Superior temporal gyrus (tissue), 1 donor: ENCODE results near the gene SAYSD1.
A peak's percentile ranks its signal among the peaks of the same experiment; 100 is the strongest.

ENCODE experiments used
- DNase-seq: peaks from one replicate; pipeline ENCODE4 v3.0.0-alpha.2; 2016; ENCODE audit errors: extremely low spot score

The SAYSD1 gene

DNA sequence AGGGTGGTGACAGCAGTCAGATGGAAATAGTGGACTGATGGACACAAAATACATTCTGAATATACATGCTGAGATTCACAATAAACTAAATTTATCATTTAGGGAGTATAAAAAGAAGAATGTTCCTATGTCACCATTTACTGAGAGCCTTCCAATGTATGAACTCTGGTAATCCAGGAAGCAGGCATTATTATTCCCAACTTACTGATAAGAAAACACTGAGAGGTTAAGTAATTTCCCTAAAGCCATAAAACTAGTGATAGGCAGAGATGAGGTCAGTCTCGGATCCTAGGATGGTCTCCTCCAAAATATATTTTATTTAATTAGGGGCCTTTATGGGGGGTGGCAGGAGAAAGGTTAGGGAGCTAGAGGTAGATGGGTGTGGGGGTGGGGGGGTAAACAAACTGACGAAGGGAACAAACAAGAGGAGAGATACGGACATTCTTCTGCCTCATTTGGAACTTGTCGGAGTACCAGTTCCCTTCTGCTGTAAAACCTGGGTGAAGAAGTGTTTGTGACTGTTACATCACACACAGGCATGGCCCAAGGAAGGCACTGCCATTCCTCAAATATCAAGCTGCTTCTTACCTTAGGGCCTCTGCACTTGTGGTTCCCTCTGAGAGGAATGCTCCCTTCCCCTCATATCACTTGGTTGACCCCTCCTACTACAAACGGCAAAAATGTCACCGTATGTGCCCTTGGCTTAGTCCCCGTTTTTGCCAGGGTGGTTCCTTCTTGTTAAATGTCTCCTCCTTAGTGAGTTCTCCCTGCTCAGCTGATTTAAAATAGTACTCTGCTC, 6.7 kb downstream of the SAYSD1 start:
- DNase-seq = no peak

DNA sequence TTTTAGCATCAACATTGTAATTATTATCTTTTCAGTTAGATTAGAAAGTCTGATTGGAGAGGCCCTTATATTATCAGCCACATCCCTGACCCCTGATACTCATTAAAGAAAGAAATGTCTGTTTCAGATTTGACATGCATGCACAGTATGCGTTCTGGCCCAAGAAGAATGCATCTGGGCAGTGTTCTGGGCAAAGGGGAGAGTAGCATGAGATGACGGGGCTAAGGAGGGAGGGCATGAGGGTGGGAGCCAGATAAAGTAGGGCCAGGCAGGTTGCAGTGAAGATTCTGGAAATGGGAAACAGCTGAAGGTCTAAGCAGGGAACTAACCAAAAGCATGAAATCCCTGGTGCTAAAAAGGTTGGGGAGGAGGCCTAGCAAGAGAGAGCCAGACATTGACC, 7.3 kb downstream of the SAYSD1 start:
- DNase-seq = no peak

- no peak for DNase-seq
These were observed 8.0 kb downstream of the SAYSD1 start for GRCh38 chr6:39107034-39107433.

GRCh38 chr6:39104528-39104927, 10.5 kb downstream of the SAYSD1 start:
- DNase-seq = no peak

- no peak for DNase-seq
These were observed 12.2 kb downstream of the SAYSD1 start for GRCh38 chr6:39102821-39103136.

- no peak for DNase-seq
These were observed 12.7 kb downstream of the SAYSD1 start for GRCh38 chr6:39102071-39102820.

- DNase-seq = no peak
These were observed 14.6 kb downstream of the SAYSD1 start for GRCh38 chr6:39100358-39100757.

DNA sequence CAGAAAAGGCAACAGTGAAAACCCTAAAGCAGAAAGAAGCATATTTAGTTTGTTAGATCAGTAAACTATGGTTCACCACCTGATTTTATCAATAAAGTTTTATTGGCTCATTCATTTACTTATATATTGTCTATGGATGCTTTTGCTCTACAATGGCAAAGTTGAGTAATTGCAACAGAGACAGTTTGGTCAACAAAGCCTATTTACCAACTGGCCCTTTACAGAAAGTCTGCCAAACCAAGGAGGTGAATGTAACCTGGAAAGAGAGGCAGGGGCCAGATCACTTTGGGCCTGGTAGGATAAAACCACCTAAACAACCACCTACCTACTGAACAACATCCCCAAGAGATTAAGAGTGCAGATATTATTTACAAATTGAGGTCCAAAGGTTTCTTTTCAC, 19.4 kb downstream of the SAYSD1 start:
- no peak for DNase-seq

GRCh38 chr6:39093149-39093708, 21.8 kb downstream of the SAYSD1 start:
- no peak for DNase-seq

DNA sequence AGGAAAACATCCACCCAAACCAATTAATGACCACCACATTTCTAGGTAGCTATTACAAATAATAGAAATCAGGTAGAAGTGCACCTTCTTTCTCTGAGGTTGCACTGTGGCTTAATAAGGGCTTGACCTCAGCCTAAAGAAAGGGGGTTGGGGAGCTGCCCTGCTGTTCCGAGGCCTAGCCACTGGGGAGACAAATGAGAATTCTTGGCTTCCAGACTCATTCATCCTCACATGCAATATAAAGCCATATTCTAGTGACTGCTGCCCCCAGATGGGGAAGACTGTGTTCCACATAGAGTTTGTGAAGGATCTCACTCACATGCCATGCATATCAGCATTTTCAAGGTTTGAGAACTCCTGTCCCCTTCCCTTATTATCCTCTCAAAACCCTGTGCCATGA, 22.9 kb downstream of the SAYSD1 start:
- no peak for DNase-seq

- no peak for DNase-seq
These were observed 23.8 kb downstream of the SAYSD1 start for GRCh38 chr6:39091220-39091619.

- no peak for DNase-seq
These were observed 24.9 kb downstream of the SAYSD1 start for GRCh38 chr6:39090036-39090435.

- peak; percentile 24 for DNase-seq
These were observed 26.7 kb downstream of the SAYSD1 start for GRCh38 chr6:39088331-39088730.

DNA sequence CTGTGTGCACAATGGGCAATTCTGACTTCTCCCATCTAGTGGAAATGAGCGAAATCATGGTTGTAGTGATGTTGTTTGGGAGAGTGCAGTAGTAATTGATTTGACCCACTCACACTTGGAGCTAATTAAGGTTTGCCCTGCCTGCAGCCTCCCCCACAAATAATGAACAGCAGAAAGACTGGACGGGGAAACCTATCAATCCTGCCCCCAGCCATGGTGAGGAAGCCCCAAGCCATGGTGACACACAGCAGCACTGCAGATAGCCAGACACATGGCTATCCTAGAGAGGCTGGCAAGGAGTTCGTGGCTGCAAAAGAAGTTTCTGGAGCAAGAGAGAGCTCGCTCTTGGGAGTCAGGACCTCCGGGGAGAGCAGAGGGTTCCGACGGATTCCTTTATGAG, 27.8 kb downstream of the SAYSD1 start:
- DNase-seq = no peak

- DNase-seq = no peak
These were observed 28.3 kb downstream of the SAYSD1 start for GRCh38 chr6:39086711-39087110.

DNA sequence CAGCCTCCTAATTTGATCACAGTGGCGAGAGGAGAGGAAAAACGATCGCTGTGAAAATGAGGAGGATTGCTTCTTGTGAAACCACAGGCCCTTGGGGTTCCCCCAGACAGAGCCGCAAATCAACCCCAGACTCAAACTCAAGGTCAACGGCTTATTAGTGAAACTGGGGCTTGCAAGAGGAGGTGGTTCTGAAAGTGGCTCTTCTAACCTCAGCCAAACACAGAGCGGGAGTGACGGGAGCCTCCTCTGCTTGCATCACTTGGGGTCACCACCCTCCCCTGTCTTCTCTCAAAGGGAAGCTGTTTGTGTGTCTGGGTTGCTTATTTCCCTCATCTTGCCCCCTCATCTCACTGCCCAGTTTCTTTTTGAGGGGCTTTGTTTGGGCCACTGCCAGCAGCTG, 28.7 kb downstream of the SAYSD1 start:
- DNase-seq = no peak

DNA sequence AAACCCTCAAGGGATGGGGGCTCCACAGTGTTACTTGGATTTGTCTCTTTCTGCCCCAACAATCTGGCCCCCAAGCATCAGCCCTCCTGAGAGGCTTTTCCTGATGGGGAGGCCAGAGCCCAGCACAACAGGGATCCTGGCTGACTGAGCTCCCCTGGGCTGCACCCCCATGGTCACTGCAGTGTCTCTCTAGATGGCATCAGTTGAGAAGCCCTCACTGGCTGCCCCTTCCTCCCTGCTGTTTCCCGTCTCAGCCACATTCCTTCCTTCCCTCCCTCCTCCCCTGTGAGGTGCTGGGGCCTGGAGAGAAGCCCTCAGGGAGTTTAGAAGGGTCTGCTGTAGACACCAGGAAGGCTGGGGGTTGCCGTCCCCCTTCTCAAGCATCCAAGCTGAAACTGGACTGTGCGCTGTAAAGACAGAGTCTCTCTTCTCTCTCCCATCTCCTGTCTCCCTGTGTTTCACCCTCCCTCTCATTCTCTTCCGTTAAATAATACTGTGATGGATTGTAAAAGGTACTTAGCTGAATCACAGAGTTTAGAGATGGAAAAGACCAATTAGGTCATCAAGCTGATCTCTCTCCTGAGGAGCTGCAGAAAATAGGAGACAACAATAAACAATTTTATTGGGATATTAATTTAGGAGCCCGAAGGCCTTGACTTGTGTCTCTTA, 29.7 kb downstream of the SAYSD1 start:
- no peak for DNase-seq

DNA sequence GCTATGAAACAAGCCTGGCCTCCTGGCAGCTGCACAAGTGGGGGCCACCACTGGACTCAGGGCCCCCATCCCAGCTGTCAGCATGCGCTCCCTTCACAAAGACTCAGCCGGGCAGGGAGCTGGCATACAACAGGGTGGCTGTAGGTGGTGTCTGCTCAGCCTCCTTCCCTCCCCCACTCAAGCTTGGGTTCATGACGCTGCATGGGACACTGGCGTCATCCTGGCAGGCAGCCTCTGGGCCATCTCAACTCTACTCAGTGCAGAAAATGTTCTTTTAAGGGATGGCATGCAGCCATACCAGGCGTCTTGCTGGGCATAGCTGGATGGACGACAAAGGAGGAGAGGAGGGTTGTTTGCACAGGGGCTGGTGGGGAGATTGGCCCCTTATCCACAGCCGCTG, 30.5 kb downstream of the SAYSD1 start:
- no peak for DNase-seq

DNA sequence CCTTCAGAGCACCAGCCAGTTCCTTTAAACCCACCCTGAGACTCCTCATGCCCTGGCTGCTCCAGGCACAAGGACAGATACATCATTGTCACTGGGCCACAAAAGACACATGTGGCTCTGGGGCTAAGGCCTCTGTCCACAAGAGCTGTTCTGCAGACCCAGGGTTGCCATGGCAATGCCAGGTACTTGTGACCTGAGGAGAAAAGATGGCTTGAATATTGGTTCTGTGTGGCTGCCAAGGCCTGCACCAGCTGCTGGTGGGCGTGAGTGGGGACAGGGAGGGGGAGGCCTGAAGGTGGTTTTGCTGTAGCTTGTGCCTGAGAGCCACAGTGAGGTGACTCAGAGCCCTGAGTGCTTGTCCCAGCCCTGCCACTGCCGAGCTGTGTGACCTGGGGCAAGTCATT, 31.8 kb downstream of the SAYSD1 start:
- DNase-seq = no peak

- DNase-seq = no peak
These were observed 32.7 kb downstream of the SAYSD1 start for GRCh38 chr6:39082310-39082709.

DNA sequence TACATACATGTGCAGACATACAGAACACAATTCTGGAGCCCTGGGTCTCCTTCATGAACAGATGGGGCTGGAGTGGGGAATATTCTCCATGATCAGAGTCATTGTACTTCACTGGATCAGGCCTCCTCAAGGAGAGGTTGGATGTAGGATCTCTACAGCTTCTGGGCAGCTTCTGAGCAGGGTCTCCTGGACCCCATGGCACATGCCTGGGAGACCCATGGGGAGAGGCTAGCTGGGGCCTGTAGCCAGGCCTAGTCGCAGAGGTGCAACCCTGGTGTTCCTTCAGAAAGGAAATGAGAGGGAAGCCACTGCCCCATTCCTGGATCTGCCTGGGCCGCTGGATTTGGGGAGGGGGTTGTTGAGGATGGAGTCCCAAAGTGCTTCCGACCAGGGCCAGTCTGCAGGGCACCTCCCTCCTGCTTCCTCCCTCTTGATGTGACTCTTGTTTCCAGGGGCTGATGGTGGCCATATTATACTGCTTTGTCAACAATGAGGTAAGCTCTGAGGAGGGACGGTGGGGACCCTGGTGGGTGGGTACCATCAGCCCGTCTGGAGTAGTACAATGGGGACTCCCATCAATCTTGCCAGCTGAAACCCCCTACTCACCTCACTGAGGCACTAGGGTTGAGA, 34.6 kb downstream of the SAYSD1 start:
- no peak for DNase-seq
